Stimulated activated CD8-positive, alpha-beta memory T cell treated with anti-CD3 and anti-CD28 coated beads, Interleukin-7, amount 100 ng/mL, for 24 hours (primary cell): ENCODE data around the gene GCNT4.

Source experiments
- DNase-seq: peaks from one replicate; pipeline ENCODE4 v3.0.0-alpha.2; 2020; ENCODE audit warnings: low read depth

The GCNT4 gene

DNA sequence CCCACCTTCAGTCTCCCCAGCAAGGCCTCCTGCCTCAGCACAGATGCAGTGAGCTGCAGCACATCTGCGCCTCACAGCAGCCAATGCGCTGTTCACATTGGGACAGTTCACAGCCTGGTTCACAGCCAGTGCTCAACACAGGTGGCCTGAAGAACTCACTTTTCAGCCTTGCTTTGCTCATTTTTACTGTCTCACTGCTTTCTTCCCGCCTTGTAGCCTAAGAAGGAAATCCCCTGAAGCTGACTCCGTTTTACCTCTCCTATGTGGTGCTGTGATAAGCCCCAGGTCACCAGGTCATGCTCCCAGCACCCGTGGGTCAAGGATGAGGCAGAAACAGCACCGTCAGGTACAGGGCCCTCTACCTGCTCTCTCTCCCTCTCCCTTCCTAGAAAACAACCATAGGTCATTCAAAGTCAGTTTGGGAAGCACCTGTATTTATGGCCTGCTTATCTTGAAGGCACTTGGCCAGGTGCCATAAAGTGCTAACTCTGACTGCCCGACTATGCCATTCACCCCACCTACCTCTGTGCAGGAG is 1.1 kb downstream of the GCNT4 start:
- no peak for DNase-seq

DNA sequence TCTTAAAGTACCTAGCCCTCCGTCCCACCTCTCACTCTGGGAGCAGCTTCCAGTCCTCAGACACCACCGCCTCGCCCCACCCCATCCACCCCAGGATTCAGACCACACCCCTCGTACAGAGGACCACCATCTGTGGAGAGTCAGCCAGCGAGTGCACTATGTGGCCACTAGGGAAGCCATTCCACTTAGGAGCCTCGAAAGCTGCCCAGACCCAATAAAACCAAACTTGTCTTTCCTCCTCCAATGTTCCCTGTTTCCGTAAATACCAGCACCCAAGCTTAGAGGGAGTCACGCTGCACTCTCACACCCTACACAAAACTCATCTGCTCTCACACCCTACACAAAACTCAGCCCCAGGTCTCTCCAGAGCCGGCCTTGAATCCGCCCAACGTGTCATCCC is 1.9 kb downstream of the GCNT4 start:
- DNase-seq, result no peak

DNA sequence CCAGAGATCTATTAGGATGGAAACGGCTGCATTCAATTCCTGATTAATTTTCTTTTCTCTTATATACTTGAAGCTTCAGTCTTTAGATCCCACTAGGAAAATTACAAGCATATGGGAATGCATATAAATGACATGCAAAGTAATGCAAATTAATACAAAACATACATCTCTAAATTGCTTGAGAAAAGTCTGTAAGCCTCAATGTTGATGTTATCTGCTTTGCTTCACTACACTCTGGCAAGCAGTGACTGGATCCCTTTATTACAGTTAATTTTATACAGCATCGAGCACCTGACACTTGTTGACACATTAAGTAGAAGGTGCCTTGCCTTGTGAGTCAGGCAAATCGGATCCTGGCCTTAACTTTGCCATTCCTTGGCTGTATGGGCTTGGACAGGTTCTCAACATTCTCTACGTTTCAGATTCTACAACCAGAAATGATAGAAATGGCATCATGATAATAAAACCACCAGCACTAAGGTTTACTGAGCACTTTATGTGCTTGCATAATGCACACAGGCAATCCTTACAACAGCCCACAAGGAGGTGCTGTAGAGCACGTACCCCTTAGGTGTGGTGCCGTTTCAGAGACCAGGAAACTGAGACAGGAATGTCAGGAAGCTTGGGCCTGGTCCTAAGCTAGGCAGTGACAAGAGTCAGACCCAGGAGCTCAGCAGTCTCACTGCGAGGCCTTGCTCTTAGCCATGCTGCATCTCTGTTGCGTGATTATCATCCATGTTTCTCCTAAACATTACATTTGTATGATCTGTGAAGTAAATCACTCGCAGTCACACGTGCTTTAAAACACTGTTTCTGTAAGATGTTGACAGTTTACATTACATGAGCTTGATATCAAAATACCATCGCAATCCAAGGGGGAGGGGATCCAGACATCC is 2.7 kb downstream of the GCNT4 start:
- no peak for DNase-seq

GRCh38 chr5:75048457-75048953 is 3.9 kb downstream of the GCNT4 start:
- no peak for DNase-seq

GRCh38 chr5:75047356-75047755 is 5.0 kb downstream of the GCNT4 start:
- DNase-seq, result no peak

GRCh38 chr5:75046366-75047142 is 5.8 kb downstream of the GCNT4 start:
- DNase-seq, result no peak

- DNase-seq, result no peak
Measured at GRCh38 chr5:75045071-75045470, 7.3 kb downstream of the GCNT4 start.

DNA sequence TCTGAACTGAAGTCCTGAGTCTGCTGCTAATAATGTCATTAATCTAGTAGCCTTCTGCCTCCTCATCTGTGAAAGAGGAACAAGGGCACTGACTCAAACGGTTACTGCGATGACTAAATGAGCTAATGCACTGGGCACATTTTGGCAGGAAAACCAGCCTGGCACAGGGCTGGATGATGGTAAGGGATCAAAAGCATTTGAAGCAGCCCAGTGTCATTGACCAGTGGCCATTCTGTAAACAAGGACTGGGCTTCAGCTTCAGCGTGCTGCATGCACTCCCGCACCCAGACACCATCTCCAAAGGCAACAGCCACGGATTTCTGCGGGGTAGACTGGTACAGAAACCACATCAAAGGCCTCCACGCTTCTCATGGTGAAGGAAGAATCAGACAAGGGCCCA is 8.0 kb downstream of the GCNT4 start:
- no peak for DNase-seq

- no peak for DNase-seq
Measured at GRCh38 chr5:75043633-75044264, 8.6 kb downstream of the GCNT4 start.

DNA sequence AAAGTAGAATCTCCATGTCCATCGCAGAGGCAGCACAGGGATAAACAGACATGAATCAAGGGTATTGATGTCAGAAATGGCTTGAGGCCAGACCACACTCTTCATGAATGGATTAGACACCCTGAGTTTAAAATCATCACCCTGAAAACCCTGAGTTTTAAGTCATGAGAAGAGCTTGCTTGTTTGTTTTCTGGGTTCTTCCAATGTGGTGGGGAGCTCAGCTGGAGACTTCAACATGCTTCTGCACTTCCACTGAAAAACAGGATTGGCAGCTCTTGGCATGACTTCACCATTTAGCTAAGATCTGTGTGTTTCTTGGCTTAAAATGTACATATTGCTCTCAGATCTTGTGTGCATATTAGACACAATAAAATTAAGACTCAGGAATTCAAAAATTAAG is 9.8 kb downstream of the GCNT4 start:
- no peak for DNase-seq

DNA sequence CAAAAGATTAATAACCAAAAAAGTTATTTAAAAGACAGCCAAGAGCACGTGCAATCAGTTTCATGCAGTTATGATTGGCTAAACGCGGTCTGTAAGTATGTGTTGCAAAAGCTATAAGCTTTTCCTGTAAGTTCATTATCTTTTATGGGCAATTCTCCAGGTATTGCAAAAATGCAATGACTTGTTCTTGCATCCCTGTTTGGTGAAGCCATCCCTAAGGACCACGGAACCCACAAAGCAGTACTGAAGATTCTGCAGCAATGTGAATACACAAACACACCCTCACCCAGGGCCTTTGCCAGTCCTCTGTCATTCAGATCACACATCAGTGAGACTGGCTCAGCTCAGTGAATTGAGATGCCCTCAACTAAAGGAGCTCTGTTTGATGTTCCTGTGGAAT is 11.4 kb downstream of the GCNT4 start:
- DNase-seq, result no peak

DNA sequence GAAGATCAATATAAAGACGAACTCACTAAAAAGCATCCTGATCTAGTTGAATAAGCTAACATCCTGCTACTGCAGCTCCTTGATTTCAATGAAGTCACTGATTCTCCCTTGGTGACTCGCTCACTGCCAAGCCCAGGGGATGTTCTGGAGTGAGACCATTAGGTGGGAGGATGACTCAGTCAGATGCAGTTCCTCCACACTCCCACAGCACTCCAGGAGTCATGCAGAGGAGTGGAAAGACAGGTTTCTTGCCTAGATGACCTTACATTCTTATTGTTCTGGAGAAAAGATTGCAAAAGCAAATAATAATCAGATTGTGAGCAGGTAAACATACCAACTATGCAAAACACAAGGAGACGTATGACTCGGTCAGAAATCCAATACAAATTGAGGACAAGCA is 15.3 kb downstream of the GCNT4 start:
- DNase-seq, result no peak

DNA sequence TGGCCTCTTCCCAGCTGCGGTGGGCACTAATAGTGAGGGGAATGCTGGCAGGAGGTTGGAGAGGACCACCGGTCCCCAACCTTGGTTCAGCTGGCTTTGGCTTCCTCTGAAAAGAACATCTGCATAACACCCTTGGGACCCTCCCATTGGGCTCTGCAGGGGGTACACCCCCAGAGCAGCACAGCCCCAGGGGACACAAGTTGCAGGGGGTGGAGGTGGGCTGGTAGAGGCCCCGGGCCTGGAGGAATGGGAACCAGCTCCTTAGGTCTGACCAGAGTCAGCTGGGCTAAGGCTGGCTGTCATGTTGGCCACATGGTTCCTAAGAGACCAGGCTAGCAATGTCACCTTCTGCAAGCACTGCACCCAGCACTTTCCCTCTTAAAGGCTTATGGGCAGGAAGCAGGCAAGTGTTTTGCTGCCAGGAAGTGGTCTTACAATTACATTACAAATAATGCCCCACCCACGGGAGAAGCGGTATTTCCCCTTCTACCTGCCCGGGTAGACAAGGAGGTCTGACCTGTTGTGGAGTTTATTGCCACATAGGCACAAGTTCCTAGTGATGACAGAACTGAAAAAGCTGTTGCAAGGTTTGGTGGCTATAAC is 18.1 kb downstream of the GCNT4 start:
- DNase-seq, result no peak

- DNase-seq, result no peak
Measured at GRCh38 chr5:75031366-75031765, 21.0 kb downstream of the GCNT4 start.

- no peak for DNase-seq
Measured at GRCh38 chr5:75028090-75028489, 24.3 kb downstream of the GCNT4 start.

- DNase-seq, result peak; percentile 11
Measured at GRCh38 chr5:75023368-75024159, 28.8 kb downstream of the GCNT4 start.

DNA sequence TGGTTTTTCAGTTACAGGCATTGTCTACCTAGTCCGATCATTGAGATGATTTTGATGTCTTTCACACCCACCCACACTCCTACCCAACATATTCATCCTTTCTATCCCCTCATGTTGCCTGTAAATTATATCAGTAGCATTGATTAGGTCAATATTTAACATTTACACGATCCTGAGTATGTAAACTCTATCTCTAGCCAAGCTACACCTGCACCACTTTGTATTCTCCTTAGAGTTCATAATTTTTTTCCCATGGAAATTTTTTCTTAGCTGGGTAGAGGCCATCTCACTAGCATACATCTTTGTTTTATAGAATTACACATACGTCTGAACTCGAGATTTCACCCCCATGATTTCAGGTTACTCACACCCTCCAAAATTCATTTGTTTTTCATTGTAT is 30.6 kb downstream of the GCNT4 start:
- DNase-seq, result no peak

GRCh38 chr5:75021219-75021618 is 31.1 kb downstream of the GCNT4 start:
- no peak for DNase-seq

- no peak for DNase-seq
Measured at GRCh38 chr5:75020016-75020656, 32.2 kb downstream of the GCNT4 start.

GRCh38 chr5:75018805-75019587 is 33.4 kb downstream of the GCNT4 start:
- no peak for DNase-seq
